ENCODE data around the gene SH3RF3.

Gene SH3RF3

DNA sequence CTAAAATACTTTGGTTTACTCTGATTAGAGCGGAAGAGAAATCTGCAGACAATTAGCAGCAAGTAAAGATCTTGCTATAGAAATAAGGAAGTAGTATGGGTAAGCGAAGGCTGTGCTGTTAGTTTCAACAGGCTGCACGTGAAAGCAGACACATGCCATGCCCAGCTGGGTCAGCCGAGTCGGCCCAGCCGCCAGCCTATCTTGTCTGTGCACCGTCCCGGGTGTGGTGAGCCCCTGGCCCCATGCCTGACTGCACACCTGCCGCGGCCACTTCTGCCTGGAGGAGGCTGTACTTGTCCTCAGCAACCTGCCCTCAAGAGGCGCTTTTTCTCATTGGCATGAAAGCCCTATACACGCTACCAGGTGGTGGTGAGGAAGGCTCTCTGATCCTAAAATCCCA, 299.3 kb downstream of the SH3RF3 start:
- DNase-seq: no peak

DNA sequence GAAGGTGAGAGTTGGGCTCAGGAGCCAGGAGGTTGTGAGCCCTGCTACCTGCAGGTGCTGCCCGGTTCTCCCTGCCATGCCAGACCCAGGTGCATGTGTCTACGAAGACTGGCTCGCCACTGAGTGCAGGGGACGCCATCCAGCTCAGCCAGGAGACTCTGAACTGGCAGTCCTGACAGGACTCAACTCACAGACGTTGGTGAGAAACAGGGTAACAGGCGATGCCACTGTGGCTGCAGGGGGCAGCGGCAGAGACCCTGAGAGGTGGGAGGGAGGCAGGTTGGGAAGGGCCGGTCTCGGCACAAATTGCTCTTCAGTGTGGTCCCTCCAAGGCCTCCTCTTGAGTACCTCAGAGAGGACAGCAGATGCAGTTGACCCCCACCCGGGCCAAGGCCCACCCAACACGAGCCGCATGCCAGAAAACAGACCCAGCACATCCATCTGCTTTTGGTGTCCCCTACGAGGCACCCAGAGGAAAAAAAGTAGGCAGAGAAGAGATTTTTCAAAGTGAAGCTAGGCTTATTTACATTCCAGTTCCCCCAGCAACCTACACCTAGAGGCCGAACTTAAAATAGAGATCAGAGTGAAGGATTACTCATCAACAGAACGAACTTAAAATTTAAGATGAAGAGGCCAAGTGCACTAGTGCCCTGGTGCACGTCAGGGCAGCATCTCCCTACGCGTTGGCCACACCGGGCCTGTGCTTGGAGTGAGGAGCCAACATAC, 300.0 kb downstream of the SH3RF3 start:
- no peak for DNase-seq

DNA sequence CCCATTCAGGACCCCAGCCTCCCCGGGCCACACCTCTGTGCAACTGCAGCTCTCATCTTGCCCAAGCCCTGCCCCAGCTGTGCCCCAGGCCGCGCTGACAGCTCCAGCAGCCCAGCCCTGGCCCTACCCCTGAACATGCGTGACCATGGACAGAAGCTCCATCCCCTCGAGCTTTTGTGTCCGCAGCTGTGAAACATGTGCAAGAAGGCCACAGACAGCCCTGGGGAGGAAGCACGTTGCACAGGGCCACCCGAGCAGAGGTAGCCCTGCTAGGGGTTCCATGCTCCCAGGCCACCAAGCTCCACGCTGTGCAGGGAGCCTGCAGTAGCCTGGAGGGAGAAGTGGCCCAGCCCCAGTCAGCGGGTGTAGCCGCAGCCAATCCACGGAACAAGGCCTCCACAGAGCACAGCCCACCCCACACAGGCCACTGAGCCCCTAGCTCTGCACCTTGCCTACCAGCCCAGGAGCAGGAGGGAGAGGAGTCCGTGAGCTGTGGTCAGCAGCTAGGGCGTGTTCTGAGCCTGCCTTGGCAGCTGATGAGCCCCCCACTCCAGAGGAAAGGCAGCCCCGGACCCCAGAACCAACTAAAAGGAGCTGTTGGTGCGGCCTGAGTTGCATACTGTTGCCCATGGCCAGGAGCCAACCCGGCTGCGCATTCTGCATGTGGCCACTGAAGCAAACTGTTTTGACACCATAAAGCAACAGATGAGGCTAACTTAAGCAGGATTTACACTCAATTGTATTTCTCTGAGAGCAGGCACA, 300.7 kb downstream of the SH3RF3 start:
- no peak for DNase-seq

DNA sequence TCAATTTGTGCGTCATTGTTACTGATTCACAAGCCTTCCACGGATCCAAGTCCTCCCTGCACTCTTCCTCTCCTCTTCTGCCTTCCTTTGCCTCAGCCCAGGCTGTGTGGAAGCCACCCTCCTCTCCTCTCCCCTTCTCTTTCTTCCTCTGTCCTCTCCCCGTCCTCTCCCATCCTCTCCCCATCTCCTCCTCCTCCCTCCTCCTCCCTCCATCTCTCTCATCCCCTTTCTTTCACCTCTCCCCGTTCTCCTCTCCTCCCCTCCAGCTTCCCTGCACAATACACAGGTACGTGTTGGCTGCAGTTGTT, 301.3 kb downstream of the SH3RF3 start:
- DNase-seq: no peak

DNA sequence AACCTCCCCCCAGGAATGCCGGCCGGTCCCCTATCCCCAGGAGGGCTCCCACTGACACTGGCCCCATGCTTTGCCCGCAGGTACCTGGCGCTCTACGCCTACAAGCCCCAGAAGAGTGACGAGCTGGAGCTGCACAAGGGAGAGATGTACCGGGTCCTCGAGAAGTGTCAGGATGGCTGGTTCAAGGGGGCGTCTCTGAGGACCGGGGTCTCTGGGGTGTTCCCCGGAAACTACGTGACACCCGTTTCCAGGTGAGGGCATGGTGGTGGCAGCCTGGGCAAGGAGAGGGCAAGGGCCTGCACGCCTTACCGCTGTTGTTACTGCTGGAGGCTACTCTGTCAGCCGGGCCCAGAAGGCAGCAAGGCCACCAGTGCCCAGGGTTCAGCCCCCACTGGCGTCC, 303.4 kb downstream of the SH3RF3 start:
- DNase-seq: no peak

DNA sequence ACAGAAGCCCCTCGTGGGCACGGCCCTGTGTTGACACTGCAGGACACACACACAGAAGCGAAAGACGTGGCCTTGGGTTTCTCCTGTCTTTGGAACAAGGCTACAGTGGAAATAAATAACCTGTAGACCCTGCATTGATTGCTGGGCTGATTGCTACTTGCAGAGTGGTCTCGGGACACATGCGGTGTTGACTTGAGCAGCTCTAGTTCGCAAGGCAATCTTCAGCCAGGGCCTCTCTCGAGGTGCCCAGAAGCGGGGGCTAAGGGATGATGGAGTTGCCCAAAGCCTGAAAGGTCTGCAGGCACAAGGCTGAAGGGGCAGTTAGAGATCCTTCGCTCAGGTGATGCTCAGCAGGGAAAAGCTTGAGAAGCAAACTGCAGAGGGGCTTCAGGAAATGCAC, 304.5 kb downstream of the SH3RF3 start:
- DNase-seq: no peak

DNA sequence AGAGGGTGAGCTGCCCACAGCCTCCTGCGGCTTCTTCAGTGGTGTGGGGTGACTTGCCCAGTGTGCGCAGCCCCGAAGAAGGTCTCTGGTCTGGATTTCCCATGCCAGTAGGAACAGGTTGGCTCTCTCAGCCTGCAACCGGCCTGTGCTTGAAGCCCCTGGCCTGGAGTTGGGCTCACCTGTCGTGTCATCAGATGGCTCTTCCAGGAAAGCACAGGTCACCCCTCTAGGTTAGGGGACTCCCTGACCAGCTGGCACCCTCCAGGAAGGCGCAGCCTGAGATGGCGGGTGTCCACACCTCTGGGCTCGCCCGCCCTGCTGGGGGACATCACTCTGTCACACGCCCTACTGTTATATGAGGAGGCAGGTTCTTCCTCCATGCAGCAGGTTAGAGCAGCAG, 304.9 kb downstream of the SH3RF3 start:
- no peak for DNase-seq

DNA sequence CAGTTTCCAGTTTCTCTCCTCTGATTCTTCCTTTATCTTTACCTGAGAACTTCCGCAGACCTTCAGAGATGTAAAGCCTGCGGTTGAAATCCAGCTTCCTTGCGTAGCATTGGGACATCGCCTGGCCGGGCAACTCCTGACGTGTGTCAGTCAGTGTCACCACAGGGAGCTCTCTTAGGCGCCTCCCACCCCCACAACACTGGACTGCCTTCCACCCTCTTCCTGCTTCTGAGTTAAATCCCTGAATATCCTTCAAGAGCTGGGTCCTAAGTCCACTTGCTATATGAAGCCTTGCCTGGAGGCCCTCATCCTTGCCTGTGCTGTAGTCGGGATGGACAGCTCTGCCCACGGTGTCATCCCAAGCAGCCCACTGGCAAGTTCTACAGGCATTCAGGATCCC, 305.3 kb downstream of the SH3RF3 start:
- DNase-seq: no peak

DNA sequence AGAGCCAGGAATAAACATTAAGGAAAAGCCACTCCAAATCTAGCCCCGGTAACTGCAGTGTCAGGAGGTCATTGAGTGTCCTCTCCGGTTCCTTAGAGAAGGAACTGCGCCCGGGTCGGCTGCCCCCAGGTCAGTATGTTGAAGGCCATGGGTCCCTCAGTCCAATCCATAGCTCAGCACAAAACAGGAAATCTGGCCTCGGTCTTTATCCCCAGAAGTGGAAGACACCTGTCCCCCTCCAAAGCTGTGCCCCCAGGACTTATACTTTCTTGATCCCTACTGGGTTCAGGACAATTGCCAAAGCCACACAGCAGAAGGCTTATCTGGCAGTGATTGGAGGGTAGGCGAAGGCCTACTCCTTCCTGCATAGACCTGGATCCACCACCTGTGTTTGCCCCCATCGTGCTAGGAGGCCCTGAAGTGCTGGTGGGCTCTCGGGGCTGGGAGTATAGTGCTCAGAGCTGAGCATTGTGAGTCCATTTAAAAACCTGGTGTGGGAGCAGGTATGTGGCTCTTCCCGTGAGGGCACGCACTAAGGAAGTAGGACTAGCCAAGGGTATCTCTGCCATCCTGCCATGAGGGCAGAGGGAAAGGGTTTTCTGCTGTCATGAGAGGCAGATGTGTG, 306.2 kb downstream of the SH3RF3 start:
- no peak for DNase-seq

DNA sequence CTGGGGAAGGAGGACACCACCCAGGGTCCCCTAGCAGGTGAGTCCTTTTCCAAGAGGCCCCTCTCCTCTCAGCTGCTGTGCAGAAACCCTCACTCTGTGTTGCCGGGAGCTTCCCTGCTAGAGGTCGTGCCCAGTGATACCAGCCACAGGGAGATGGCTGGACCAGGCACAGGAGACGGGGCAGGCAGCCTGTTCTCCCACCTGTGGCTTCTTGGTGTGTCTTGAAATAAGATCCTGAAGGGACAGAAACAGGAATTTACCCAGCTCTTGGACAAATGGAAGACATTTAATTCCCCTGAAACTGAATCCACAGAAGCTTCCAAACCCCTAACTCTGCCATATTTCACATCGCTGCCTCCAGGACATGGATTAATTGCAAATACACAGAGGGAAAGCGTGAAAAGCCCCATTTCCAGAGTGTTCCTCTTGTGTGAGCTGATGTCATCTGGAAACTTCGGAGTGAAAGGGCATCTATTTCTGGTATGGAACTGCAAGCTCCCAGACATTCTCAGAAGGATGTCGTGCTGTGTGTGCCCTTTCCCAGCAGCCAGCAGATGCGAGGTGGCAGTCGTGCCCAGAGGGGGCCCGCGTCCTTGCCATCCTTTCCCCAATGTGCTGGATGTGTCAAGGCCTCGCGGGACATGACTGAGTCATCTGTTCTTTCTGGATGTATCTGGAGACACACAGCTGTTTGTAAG, 307.0 kb downstream of the SH3RF3 start:
- no peak for DNase-seq

DNA sequence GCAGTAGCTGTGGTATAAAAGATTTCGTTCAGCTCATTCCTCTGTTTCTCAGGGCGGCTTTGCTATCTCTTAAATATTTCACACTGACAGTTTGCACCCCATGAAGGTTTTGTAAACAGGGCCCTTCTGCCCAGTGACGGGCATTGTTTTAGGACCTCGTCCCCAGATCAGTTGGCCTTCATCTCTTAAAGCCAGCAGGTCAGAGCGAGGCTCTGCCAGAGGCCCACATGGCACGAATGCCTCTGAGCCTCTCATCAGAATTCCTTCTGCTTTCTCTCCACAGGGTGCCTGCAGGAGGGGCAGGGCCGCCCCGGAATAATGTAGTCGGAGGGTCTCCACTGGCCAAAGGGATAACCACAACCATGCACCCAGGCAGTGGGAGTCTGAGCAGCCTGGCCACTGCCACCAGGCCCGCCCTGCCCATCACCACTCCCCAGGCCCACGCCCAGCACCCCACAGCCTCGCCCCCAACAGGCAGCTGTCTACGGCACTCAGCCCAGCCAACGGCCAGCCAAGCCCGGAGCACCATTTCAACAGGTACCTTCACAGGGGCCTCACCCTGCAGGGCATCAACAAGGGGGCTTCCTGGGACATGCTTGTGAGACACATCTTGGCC, 307.7 kb downstream of the SH3RF3 start:
- DNase-seq: no peak

DNA sequence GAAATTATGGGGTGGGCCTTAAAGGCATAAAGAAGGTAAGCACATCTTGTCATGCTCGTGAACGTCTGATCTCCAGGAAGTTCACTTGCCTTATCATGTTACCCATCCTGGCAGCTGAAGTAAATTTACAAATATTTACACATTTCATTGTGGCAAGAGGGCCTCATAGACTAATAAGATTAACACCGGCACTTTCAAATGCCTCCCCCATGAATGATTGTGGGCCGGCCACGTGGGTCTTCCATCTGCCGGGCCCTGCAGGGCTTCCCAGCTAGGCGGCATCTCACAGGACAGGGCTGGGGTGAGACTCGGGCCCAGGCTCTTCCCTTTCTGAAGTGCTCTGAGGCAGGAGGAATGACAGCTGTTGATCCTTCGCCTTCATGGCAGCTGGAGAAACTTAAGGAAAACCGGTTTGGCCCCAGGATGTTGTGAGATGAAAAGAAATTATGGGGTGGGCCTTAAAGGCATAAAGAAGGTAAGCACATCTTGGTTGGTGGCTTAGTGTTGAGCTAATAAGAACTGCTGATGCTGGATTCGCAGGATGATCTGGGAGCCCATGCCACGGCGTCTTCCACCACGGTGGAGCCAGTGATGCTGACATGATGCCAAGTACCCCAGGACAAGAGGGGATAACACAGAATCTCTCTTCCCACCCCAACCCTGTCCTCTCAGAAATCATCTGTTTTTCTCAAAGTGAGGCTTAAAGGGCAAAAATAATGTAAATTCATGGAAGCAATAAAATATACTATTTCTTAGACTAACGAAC, 308.5 kb downstream of the SH3RF3 start:
- DNase-seq: no peak

DNA sequence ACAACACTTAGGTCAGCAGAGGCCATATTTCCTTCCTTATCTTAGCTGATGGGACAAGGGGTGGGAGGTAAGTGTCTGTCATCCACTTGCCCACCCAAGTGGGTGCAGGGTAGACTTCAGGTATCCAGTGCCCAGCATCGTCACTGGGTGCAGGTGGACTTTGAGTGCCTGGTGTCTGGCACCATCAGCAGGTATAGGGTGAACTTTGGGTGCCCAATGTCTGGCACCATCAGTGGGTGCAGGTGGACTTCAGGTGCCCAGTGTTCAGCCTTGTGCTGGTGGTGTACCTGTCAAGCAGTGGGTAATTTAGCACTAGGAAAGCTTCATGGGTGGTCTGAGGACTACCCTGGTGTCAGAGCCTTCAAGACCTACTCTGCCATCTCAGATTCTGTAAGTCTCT, 309.1 kb downstream of the SH3RF3 start:
- DNase-seq: no peak

DNA sequence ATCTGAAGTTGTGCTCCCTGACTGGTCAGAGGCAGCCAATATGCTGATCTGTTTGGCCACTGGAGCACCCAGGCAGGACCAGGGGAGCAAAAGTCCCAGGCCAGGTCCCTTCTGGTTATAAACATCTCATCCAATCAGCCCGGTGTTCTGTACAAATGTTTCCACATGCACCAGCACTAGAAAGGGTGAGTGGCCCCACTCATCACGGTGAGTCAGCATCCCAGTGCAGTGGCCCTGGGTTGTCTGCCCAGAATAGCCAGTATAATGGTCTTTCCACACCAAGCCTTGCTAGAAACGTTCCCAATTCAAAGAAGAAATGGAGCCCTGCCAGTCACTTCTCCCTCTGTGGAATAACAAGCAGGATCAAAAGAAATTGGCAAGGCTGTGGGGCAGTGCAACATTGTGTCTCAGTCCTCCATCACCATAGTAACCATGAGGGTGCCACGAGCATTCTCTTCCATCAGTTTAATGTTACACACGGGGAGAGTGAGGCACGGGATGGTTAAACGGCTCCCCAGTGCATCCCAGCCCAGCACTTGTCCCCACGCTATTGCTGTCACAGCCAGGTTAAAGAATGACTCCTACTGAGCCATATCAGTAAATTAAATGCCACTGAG, 309.9 kb downstream of the SH3RF3 start:
- no peak for DNase-seq

DNA sequence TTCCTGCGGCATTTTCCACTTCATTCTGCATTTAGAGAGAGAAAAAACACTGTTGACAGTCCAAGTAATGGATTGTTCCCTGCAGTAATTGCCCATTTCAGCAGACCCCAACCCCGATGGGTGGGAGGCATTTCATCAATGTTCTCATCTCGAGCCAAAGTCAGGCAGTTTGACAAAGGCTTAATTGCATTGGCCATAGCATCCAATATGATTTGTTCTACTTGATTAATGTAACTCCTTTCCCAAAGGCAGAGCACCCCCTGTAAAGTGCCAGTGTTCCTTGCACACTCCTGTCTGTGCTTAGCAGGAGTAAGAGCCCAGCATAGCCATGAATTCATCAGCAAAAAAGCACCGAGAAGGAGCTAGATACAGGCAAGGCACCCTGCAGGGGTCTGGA, 310.4 kb downstream of the SH3RF3 start:
- no peak for DNase-seq

DNA sequence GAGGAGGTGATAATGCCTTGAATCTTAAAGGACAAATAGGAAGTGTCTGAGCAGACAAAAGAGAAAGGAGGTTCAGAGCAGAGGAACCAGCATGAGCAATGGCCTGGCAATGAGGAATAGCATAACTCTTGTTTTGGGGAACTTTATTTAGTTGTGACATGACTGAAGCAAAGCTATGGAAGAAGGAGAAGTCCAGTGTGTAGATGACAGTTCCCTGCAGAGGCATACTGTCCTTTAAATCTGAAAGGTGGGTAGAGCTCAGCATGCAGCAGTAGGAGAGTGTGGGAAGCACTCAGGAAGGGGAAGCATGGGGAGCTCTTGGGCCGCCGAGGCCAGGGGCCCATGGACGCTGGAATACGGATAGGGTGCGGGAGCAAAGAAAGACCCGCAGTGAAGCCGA, 311.0 kb downstream of the SH3RF3 start:
- no peak for DNase-seq

DNA sequence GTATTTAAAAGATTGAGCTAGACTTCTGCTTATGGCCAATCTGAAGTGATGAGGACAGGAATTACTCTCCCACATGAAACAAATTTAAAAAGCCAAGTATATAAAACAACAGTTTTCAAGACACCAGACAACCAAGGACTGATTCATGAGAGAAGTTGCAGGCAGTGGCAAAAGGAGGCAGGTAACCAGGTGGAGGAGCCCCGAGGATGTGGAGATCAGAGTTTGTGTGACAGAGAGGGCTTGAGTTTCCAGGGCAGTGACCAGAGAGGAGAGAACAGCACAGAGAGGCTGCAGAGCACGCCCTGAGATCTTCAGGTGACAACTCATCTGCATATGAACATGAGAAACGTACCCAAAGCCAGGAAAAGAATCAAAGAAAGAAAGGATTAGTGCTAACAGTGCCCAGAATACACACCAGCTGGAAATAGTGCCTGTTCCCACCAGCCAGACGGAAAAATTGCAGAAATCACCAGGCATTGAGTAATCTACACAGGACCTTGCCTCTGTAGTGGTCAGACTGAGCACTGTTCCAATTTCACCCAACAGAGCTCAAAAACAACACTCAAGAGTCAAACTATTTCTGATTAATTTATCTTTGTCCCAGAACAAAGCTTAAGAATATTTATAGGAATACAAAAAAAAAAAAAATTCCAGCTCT, 311.6 kb downstream of the SH3RF3 start:
- DNase-seq: no peak

DNA sequence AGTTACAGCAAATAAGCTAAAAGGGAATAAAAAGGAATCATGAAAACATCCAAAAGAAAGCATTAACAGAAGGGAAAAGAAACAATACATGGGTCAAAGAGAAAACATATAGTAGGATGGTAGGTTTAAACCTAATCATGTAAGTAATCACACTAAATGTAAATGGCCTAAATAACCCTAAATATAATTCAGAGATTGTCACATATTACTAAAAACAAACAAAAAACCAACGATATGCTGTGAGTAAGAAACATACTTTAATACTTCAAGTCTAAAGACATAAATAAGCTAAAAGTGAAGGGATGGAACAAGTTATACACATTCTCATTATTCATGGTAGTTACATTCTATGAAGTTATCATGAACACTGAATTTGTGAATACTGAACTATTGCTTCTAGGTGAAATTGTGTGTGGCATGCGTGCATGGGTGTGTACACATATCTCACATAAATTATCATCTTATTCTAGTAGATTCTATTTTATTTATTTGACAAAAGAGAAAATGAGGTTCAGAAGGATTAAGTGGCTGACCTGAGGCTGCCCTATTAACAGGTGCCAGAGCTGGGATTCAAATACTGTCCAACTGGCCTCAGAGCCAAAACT, 313.8 kb downstream of the SH3RF3 start:
- DNase-seq: no peak

DNA sequence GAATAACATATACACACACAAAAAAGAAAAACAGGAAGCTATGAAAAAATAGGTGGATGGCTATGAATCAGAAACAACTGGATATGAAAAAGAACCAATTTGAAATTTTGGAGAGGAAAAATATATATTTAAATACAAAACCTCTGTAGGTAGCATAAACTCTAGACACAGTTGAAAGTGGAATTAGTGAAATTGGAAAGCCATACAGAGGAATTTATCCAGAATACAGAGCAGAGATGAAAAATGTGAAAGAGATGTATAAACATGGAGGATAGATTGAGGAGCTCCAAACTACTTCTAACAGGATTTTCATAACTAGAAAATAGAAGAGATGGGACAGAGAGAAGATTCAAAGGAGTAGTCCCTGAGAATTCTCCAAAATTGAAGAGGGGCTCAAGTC, 315.9 kb downstream of the SH3RF3 start:
- DNase-seq: no peak

DNA sequence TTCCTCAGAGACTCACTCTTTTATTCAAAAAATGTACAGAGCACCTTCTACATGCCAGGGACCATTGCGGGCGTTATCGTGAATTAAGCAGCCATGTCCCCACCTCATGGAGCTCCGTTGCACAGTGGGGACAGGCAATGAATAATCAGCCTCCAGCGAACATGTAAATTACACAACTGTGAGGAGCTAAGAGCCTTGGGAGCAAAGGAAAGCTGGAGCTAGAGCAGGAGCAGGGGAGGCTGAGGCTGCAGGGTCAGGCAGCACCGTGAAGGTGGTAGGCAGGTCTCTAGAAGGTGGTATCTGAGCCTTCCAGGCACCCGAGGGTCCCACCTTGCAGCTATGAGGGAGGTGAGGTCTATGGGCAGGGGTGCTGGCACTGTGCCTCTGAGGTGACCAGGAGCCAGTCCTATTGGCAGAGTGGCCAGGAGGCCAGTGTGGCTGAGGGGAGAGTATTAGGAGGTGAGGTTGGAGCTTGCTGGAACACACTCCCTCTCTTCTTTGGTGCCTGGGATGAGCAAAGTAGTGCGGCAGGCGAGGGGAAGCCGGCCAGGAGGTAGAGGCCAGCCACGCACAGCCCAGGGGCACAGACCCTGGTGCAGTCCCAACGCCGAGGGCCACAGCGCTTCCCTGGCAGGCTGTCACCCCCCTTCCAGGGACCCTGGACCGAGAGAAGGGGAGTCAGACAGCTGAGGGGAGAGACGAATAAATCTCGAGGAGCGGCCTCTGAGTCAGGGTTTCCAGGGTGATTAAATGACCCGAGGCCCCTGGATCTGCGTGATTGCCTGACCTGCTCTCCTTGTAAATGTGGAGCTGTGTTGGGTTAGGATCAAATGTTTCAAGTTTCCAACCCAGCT, 317.5 kb downstream of the SH3RF3 start:
- DNase-seq: no peak
